ENCODE results near the gene GPR161. TPM values are rescaled to one million over a fixed set of nuclear protein-coding genes. Genes with fewer than 3 reads are reported as not detected.

The GPR161 gene
- total and polyA plus RNA-seq, 2 of the 13 experiments (the other 11 are each of a cell fraction or from before 2014, with no cell fraction given): 0.13 to 0.35 TPM

- ATAC-seq: no peak
- in situ Hi-C loops (cut with HindIII; ENCODE audit: extremely low pct_ligation_motif_present, low pct_unique_long_range_greater_than_20kb): no loop called here
Measured at GRCh38 chr1:168089326-168089978, 47.3 kb downstream of the GPR161 start.

More at GRCh38 chr1:168089326-168089978, 47.3 kb downstream of the GPR161 start:
- H3K4me1 ChIP-seq (ENCODE audit: insufficient read depth, low read length): no peaks in the 10 kb centered on the region
- no peak overlapping the region for H3K27ac ChIP-seq (ENCODE audit: extremely low read length, insufficient read depth, low read length)
- no peak for FAIRE-seq
- no peak overlapping the region for H2AFZ ChIP-seq (ENCODE audit: low read length)
- no peaks in the 10 kb centered on the region for H3K79me2 ChIP-seq (ENCODE audit: insufficient read depth, low read length)
- WGBS (ENCODE audit: low lambda C conversion rate): 75% methylated on average over 4 of the region's 13 CpGs
- CTCF ChIA-PET (ENCODE audit: low intra/inter-chr PET ratio, low total read pairs): no interaction called here
- H4K20me1 ChIP-seq (ENCODE audit: insufficient read depth, low read length): no peaks in the 10 kb centered on the region
- no peaks in the 10 kb centered on the region for H3K36me3 ChIP-seq (replicated peaks in 1 of 2; ENCODE audit: control insufficient read depth in 1 of 2, insufficient read depth in 2 of 2, low read length in 2 of 2)
- no peak for DNase-seq (ENCODE audit: low spot score)
- intact Hi-C loops (cut with micrococcal nuclease; ENCODE audit: unreplicated experiment): no loop called here
- POLR2A ChIA-PET: no interaction called here
- no peaks in the 10 kb centered on the region for H3K9me3 ChIP-seq (ENCODE audit: low read length)
- no peak overlapping the region for H3K9ac ChIP-seq (ENCODE audit: insufficient read depth, low read depth, low read length)
- H3K4me3 ChIP-seq (replicated peaks in 1 of 3; ENCODE audit: insufficient read depth in 1 of 3, low read depth in 2 of 3, low read length in 3 of 3): no peak overlapping the region
- H3K4me2 ChIP-seq (ENCODE audit: low read depth, low read length): no peak overlapping the region
- TF ChIP-seq RARA (CRISPR knock-in tag; IDR thresholded peaks at IDR 0.05) (no peak), GATAD1 (CRISPR knock-in tag; IDR thresholded peaks at IDR 0.05) (no peak), ZNF264 (CRISPR knock-in tag; IDR thresholded peaks at IDR 0.05) (no peak), HHEX (CRISPR knock-in tag; IDR thresholded peaks at IDR 0.05) (no peak), ELF3 (CRISPR knock-in tag; IDR thresholded peaks at IDR 0.05) (no peak), ZNF570 (CRISPR knock-in tag; IDR thresholded peaks at IDR 0.05; ENCODE audit: borderline replicate concordance) (no peak), SRF (IDR thresholded peaks at IDR 0.05; ENCODE audit: low read depth, low read length) (no peak), GABPB1 (CRISPR knock-in tag; IDR thresholded peaks at IDR 0.05) (no peak), ZNF280D (CRISPR knock-in tag; IDR thresholded peaks at IDR 0.05) (no peak), ZNF234 (CRISPR knock-in tag; conservative IDR thresholded peaks at IDR 0.05) (no peak)
- H3K27me3 ChIP-seq (ENCODE audit: control insufficient read depth in 1 of 2, insufficient read depth in 2 of 2, low read length in 2 of 2): no peaks in the 10 kb centered on the region
- BruUV-seq (replicated peaks): no TSS peak
